PFSK-1 (cell line): ENCODE data around the gene ADGRB3.

Experiments used
- FOXP2 ChIP-seq: optimal IDR thresholded peaks from 2 replicates; pipeline ENCODE3; 2011; ENCODE audit warnings: borderline replicate concordance, control low read depth, inconsistent platforms; ENCODE audit not compliant: insufficient read depth; ENCODE audit errors: extremely low read length, extremely low read depth
- POLR2AphosphoS5 ChIP-seq: IDR thresholded peaks from 2 replicates; pipeline ENCODE4 v1.6.1; 2012; ENCODE audit warnings: low read depth, mild to moderate bottlenecking, control low read depth, low read length, moderate library complexity
- SIN3A ChIP-seq: IDR thresholded peaks from 2 replicates; pipeline ENCODE4 v1.6.1; 2012; ENCODE audit warnings: mild to moderate bottlenecking, low read length, moderate library complexity, borderline replicate concordance; ENCODE audit not compliant: insufficient read depth
- TAF1 ChIP-seq: IDR thresholded peaks from 2 replicates; pipeline ENCODE4 v1.6.1; 2012; ENCODE audit warnings: low read length, control low read depth, borderline replicate concordance; ENCODE audit not compliant: insufficient read depth
- TF ChIP-seq, protein P1 (sequence below), 2 experiments: IDR thresholded peaks; 2 replicates each; pipeline versions ENCODE4 v1.6.1 to v1.8.0; 2011 to 2012; ENCODE audit warnings: low read depth in 2 of 2, low read length in 2 of 2, control low read depth in 1 of 2, inconsistent platforms in 1 of 2, mild to moderate bottlenecking in 1 of 2, moderate library complexity in 1 of 2; ENCODE audit not compliant: insufficient read depth in 1 of 2

The ADGRB3 gene

DNA sequence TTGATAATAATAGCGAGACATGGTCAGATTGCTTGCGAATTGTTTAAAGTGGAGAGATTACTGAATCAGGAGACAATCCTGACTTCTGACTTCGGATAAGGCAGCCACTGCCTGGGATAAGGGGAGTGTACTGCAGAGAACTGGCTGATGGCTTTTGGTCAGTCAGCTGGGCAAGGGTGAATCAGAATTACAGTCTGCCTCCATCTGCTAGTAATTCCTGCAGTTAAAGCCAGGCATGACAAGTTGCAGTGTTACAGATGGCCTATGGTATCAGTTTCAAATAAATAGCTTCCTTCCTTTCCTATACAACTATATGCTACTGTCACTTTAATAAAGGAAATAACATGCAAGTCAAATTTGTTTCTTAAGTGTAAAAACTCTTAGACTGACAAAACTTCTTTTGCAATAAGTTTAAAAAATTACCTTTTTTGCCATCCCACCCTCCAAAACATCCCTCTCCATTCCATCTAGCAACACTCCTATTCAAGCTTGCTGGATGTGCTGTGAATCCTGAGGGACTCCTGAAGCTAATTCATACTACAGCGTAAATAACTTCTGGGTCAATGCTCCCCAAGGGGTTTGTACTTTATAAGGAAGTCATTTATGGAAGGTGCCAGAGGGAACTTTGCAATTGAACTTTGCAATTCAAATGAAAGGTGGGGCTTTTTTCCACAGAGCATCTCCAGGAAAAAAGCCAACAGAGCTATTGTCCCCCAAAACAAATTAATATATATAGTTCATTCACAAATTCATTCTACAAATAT is 245.2 kb downstream of the ADGRB3 start:
- TF ChIP-seq TAF1 (no peak), FOXP2 (no peak), POLR2AphosphoS5 (no peak), SIN3A (no peak)
- TF ChIP-seq, protein P1, sequence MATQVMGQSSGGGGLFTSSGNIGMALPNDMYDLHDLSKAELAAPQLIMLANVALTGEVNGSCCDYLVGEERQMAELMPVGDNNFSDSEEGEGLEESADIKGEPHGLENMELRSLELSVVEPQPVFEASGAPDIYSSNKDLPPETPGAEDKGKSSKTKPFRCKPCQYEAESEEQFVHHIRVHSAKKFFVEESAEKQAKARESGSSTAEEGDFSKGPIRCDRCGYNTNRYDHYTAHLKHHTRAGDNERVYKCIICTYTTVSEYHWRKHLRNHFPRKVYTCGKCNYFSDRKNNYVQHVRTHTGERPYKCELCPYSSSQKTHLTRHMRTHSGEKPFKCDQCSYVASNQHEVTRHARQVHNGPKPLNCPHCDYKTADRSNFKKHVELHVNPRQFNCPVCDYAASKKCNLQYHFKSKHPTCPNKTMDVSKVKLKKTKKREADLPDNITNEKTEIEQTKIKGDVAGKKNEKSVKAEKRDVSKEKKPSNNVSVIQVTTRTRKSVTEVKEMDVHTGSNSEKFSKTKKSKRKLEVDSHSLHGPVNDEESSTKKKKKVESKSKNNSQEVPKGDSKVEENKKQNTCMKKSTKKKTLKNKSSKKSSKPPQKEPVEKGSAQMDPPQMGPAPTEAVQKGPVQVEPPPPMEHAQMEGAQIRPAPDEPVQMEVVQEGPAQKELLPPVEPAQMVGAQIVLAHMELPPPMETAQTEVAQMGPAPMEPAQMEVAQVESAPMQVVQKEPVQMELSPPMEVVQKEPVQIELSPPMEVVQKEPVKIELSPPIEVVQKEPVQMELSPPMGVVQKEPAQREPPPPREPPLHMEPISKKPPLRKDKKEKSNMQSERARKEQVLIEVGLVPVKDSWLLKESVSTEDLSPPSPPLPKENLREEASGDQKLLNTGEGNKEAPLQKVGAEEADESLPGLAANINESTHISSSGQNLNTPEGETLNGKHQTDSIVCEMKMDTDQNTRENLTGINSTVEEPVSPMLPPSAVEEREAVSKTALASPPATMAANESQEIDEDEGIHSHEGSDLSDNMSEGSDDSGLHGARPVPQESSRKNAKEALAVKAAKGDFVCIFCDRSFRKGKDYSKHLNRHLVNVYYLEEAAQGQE (IDR thresholded peaks at IDR 0.05; ENCODE audit: insufficient read depth in 1 of 2, low read depth in 2 of 2, low read length in 2 of 2), result no peak

DNA sequence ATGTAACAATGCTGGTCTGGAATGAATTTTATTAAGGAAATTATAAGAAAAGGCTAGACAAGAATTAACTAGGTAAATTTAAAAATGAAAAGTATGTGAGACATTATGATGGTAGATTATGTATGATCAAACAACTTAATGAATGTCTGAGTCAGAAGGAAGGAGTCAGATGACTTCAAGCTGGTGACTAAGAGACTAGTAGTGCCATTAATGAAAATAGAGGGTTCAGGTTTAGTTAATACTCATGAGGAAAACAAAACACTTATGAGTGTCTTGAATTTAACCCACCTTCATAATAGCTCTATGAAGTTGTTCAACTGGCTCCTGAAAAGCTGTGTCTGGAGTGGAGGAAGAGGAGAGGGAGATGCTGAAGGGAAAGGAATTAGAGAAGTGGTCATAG is 256.3 kb downstream of the ADGRB3 start:
- TF ChIP-seq, protein P1 (IDR thresholded peaks at IDR 0.05; ENCODE audit: insufficient read depth in 1 of 2, low read depth in 2 of 2, low read length in 2 of 2), result no peak
- TF ChIP-seq POLR2AphosphoS5 (no peak), SIN3A (no peak)

DNA sequence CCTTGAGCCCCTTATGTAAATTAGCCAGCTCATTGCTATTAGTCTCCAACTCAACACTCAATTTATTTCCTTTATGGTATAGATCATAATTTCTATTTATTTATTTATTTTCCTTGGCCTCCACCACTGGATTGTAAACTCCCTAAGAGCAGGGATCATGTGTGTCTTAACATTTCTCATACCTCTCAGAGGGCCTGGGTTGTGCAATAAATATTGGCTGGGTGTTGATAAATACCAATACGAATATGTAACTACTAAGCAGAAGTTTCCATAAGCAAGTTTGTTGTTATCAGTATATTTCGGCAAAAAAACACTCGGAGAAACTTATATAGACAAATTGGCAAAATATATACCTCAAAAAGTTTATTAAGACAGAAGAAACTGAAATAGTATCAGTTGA is 257.4 kb downstream of the ADGRB3 start:
- TF ChIP-seq POLR2AphosphoS5, result no peak
- TF ChIP-seq SIN3A, result no peak
- TF ChIP-seq FOXP2, result no peak
- TF ChIP-seq, protein P1 (IDR thresholded peaks at IDR 0.05; ENCODE audit: insufficient read depth in 1 of 2, low read depth in 2 of 2, low read length in 2 of 2), result no peak
- TF ChIP-seq TAF1, result no peak

DNA sequence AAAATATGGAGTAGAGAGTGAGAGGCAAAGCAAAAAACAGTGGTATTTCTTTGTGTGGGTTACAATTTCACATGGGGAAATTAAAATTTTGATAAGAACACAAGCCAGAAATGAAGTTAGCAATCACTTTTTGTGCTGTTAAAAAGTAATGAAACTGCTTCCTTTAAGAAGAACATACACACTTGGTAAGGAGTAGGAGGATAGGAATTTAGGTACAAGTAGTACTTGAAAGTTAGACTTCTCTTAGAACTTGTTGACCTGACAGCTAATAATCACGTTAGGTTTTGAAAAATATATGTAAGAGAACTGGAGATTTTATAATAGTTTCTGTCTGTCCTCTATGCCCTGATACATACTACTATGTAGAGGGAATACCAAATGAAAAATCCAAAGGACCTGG is 260.8 kb downstream of the ADGRB3 start:
- TF ChIP-seq SIN3A (no peak), FOXP2 (no peak), POLR2AphosphoS5 (no peak), TAF1 (no peak)
- TF ChIP-seq, protein P1 (IDR thresholded peaks at IDR 0.05; ENCODE audit: insufficient read depth in 1 of 2, low read depth in 2 of 2, low read length in 2 of 2), result no peak

DNA sequence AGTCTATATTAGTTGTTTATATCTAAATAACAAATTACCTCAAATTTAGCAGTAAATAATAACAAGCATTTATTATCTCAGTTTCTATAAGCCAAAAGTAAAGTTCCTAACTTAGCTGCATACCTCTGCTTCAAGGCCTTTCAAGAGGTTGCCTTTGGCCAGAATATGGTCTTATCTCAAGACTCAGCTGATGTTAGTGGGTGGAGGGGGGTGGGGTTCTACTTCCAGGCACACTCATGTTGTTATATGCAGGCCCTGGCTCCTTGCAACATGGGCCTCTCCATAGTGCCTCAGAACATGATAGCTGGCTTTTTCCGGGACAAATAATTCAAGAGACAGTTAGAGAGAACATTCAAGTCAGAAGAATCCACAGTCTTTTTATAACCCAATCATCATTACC is 266.0 kb downstream of the ADGRB3 start:
- TF ChIP-seq, protein P1 (IDR thresholded peaks at IDR 0.05; ENCODE audit: insufficient read depth in 1 of 2, low read depth in 2 of 2, low read length in 2 of 2), result no peak
- no peak for TF ChIP-seq TAF1
- no peak for TF ChIP-seq SIN3A
- TF ChIP-seq POLR2AphosphoS5, result no peak
- no peak for TF ChIP-seq FOXP2
